ENCODE data around the gene SWT1. TPM values are rescaled to one million over a fixed set of nuclear protein-coding genes. Genes with fewer than 3 reads are reported as not detected.
"Not testable (repeated sequence)": the region's sequence is repeated elsewhere in the genome, so short reads cannot be mapped to it uniquely, and the experiment has no call there.

Gene SWT1
- total RNA-seq, 1 donor from 2014 or later: 4.6 TPM

DNA sequence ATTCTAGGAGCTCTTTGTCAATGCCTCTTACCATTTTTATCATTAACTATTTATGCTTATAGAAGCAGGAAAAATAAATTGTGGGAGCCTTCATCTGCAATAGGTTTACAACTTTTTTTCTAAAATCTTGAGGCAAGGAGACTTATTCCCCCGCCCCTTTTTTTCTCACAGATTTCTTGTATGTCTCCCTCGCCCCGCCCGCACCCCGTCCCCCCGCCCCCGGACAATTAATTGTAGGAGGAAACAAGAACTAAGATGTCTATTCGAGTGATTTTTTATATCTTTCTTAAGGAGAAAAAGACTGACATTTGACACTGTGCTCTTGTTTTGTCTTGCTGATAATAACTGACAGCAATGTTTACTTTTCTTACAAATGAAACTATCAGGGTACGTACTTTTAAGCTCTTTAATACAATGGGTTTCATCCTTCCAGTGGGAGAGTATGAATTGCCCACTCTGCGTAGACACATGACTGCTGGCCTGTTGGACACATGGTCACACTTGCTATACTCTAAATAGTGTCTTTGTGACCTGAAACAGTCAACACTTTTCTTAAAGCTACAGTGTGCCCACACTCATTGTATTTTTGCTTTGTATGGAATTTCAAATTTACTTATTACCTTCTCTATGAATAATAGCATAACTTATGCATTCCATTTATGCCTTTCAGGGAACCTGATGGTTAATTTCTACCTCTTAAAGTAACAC lies 161.6 kb downstream of the SWT1 start:
- DNase-seq (ENCODE audit: low read depth): no peak

GRCh38 chr1:185319139-185319475 lies 162.1 kb downstream of the SWT1 start:
- no peak for DNase-seq (ENCODE audit: low read depth)

GRCh38 chr1:185321104-185321503 lies 164.1 kb downstream of the SWT1 start:
- DNase-seq (ENCODE audit: low read depth): not testable (repeated sequence)

DNA sequence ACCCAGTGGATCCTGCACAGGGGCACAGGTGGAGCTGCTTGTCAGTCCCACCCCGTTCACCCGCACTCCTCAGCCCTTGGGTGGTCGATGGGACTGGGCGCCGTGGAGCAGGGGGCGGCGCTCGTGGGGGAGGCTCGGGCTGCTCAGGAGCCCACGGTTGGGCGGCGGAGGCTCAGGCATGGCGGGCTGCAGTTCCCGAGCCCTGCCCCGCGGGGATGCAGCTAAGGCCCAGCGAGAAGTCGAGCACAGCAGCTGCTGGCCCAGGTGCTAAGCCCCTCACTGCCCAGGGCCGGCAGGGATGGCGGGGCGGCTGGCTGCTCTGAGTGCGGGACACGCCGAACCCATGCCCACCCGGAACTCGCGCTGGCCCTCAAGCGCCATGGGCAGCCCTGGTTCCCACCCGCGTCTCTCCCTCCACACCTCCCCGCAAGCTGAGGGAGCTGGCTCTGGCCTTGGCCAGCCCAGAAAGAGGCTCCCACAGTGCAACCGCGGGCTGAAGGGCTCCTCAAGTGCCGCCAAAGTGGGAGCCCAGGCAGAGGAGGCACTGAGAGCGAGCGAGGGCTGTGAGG lies 164.8 kb downstream of the SWT1 start:
- DNase-seq (ENCODE audit: low read depth): not testable (repeated sequence)

- no peak for DNase-seq (ENCODE audit: low read depth)
These were observed 165.7 kb downstream of the SWT1 start for GRCh38 chr1:185322636-185323035.

GRCh38 chr1:185324118-185324517 lies 167.2 kb downstream of the SWT1 start:
- no peak for DNase-seq (ENCODE audit: low read depth)

- DNase-seq (ENCODE audit: low read depth): no peak
These were observed 168.4 kb downstream of the SWT1 start for GRCh38 chr1:185325413-185325812.

GRCh38 chr1:185328255-185328654 lies 171.3 kb downstream of the SWT1 start:
- no peak for DNase-seq (ENCODE audit: low read depth)

DNA sequence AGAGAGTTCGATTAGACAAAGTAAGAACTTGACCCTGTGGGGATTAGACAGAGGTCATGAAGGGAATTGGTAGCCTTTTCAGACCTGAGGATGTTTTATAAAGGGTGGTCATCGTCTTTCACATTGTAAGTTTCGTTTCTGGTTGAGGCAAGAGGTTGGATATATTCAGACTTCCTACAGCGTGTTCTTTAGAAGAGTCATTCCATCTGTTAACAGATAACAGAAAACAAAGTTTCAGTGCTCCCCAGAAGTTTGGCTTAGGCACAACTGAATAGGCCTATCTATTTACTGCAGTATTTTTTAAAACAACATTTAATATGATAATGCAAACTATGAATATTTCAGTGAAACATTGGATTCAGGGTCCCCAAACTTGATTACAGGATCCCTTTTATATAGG lies 177.2 kb downstream of the SWT1 start:
- DNase-seq (ENCODE audit: low read depth): no peak

- DNase-seq (ENCODE audit: low read depth): no peak
These were observed 180.3 kb downstream of the SWT1 start for GRCh38 chr1:185337246-185337645.

DNA sequence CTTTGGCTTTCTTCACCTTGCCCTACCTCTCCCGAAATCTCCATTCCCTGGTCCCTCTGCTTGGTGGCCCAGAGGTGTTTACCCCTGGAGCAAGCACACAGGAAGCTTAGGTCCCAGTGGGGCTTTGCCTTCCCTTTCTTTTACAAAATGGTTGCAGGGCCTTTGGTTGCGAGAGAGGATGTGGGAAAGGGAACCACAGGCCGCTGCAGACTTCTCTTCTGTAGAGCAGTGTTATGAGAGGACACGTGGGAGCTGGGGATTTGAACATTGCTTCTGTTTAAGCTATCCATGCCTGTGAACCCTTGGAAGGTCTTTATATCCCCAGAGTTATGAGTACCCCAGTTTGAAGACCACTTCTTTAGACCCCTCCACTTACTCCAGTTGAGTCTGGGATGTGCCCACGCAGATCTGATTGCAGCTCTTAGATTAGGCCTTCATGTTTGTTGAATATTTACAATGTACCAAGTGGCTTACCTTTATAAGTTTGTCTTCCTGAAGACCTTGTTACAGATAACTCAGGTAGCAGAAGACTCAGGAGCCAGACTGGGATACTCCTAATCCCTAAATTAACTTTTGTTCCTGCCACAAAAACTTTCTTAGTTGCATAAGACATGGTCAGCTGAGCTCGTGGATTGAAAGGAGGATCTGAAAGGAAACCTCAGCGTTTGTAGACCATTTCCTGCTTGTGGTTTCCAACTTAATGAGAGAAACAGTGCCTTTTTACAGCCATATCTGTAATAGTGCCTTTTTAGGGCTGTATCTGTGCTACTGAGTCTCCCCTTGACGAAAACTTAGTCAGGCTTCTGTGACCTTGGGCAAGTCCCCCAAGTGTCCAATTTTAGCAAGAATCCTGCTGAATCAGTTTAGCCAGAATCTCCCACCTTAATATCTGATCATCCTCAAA lies 182.0 kb downstream of the SWT1 start:
- no peak for DNase-seq (ENCODE audit: low read depth)

- DNase-seq (ENCODE audit: low read depth): no peak
These were observed 184.3 kb downstream of the SWT1 start for GRCh38 chr1:185341196-185341781.

Other genes starting within 250 kb of the SWT1 start
- 0.10 and 0.40 TPM in 2 replicates for gene NIBAN1, start 182.7 kb upstream of the SWT1 start, total RNA-seq
- 10.1 and 13.8 TPM in 2 replicates for gene RNF2, start 111.6 kb upstream of the SWT1 start, total RNA-seq
- 25.7 and 32.6 TPM in 2 replicates for gene TRMT1L, start 214 bp upstream of the SWT1 start, total RNA-seq
- 79.3 and 124 TPM in 2 replicates for gene IVNS1ABP, start 160.1 kb downstream of the SWT1 start, total RNA-seq